ENCODE measurements around the gene ZNF485. TPM values are rescaled to one million over a fixed set of nuclear protein-coding genes. Genes with fewer than 3 reads are reported as not detected.

The ZNF485 gene
- total RNA-seq, 2 donors from 2014 or later: 6.9 to 16.1 TPM

GRCh38 chr10:43616697-43617370 is 10.6 kb downstream of the ZNF485 start:
- TF ChIP-seq POLR2AphosphoS5 (IDR thresholded peaks at IDR 0.05) (no peak), CTCF (IDR thresholded peaks at IDR 0.05) (no peak), POLR2A (IDR thresholded peaks at IDR 0.05) (no peak)
- no peaks in the 10 kb centered on the region for H3K36me3 ChIP-seq
- no peaks in the 10 kb centered on the region for H3K4me1 ChIP-seq (replicated peaks)
- no peaks in the 10 kb centered on the region for H3K27me3 ChIP-seq (replicated peaks; ENCODE audit: insufficient read depth)
- H3K4me3 ChIP-seq: no peak overlapping the region
- H3K27ac ChIP-seq: no peak overlapping the region
- no peak for DNase-seq (ENCODE audit: low spot score)
- intact Hi-C loops (cut with DNase I): no loop called here
- WGBS: 96% methylated on average over 6 of the region's 6 CpGs
- no peaks in the 10 kb centered on the region for H3K9me3 ChIP-seq

DNA sequence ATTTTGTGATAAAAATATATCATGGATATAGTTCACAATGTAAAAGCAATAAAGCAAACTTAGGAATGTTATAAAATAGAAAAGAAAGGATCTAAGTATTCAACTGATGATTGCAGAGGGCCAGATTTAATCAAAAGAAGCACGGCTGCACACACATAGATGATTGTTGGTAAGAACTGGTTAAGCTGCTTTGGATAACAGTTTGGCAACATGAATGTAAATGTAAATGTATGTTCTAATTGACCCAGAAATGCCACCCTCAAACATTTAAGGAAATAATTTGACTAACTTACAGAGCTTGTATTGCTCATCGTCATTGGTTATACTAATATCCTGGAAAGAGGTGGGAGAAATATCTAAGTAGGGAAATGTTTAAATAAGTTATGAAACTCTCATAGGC is 13.1 kb downstream of the ZNF485 start:
- Histone ChIP-seq H3K27me3 (replicated peaks; ENCODE audit: insufficient read depth) (no peaks in the 10 kb centered on the region), H3K4me3 (no peak overlapping the region), H3K4me1 (replicated peaks) (no peaks in the 10 kb centered on the region), H3K9me3 (no peaks in the 10 kb centered on the region), H3K36me3 (no peaks in the 10 kb centered on the region), H3K27ac (no peak overlapping the region)
- WGBS: 57% methylated on average over 2 of the region's 2 CpGs
- intact Hi-C loops (cut with DNase I): no loop called here
- no peak for TF ChIP-seq CTCF (IDR thresholded peaks at IDR 0.05)
- no peak for TF ChIP-seq POLR2AphosphoS5 (IDR thresholded peaks at IDR 0.05)
- TF ChIP-seq POLR2A (IDR thresholded peaks at IDR 0.05): no peak
- no peak for DNase-seq (ENCODE audit: low spot score)

DNA sequence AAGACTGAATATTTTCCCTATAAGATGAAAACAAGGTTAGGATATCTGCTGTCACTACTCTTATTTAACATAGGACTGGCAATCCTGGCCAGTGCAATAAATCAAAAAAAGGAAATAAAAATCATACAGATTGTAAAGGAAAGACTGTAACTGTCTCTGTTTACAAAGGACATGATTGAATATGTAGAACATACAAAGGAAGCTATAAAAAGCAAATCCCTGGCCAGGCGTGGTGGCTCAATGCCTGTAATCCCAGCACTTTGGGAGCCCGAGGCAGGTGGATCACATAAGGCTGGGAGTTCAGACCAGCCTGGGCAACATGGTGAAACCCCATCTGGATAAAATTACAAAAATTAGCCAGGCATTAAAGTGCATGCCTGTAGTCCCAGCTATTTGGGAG is 15.8 kb downstream of the ZNF485 start:
- 16% methylated on average over 2 of the region's 2 CpGs for WGBS
- TF ChIP-seq POLR2A (IDR thresholded peaks at IDR 0.05) (no peak), POLR2AphosphoS5 (IDR thresholded peaks at IDR 0.05) (no peak), CTCF (IDR thresholded peaks at IDR 0.05) (no peak)
- intact Hi-C loops (cut with DNase I): no loop called here
- Histone ChIP-seq H3K4me1 (replicated peaks) (no peaks in the 10 kb centered on the region), H3K27me3 (replicated peaks; ENCODE audit: insufficient read depth) (no peaks in the 10 kb centered on the region), H3K4me3 (no peak overlapping the region), H3K9me3 (no peaks in the 10 kb centered on the region), H3K36me3 (no peaks in the 10 kb centered on the region), H3K27ac (no peak overlapping the region)
- DNase-seq (ENCODE audit: low spot score): no peak

- Histone ChIP-seq H3K27me3 (replicated peaks; ENCODE audit: insufficient read depth) (no peaks in the 10 kb centered on the region), H3K4me3 (no peak overlapping the region), H3K9me3 (no peaks in the 10 kb centered on the region), H3K36me3 (no peaks in the 10 kb centered on the region), H3K27ac (no peak overlapping the region), H3K4me1 (replicated peaks) (no peaks in the 10 kb centered on the region)
- DNase-seq (ENCODE audit: low spot score): no peak
- 61% methylated on average over 3 of the region's 3 CpGs for WGBS
- intact Hi-C loops (cut with DNase I): no loop called here
- TF ChIP-seq CTCF (IDR thresholded peaks at IDR 0.05) (no peak), POLR2A (IDR thresholded peaks at IDR 0.05) (no peak), POLR2AphosphoS5 (IDR thresholded peaks at IDR 0.05) (no peak)
Measured at GRCh38 chr10:43623351-43623750, 17.1 kb downstream of the ZNF485 start.

DNA sequence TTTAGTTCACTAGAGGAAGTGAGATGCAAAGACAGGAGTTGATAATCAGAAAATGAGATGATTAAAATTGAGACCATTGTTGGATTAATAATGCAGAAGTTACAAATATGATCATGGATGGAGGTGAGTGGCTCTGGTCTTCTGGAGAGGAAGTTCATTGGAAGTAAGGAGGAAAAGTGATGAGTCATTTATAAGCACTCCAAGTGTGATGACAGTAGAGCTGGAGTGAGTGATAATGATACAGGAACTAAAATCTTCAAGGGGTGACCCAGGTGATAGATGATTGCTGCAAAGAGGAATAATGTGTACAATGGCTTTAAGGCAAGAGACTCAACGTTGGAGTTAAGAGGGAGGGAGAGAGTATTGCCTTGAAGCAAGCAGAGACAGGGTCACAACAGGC is 21.7 kb downstream of the ZNF485 start:
- TF ChIP-seq CTCF (IDR thresholded peaks at IDR 0.05) (no peak), POLR2A (IDR thresholded peaks at IDR 0.05) (no peak), POLR2AphosphoS5 (IDR thresholded peaks at IDR 0.05) (no peak)
- Histone ChIP-seq H3K9me3 (no peaks in the 10 kb centered on the region), H3K36me3 (no peaks in the 10 kb centered on the region), H3K4me1 (replicated peaks) (no peaks in the 10 kb centered on the region), H3K4me3 (no peak overlapping the region), H3K27me3 (replicated peaks; ENCODE audit: insufficient read depth) (no peaks in the 10 kb centered on the region), H3K27ac (no peak overlapping the region)
- WGBS: 19% methylated on average over 1 of the region's 1 CpG
- intact Hi-C loops (cut with DNase I): no loop called here
- DNase-seq (ENCODE audit: low spot score): no peak

Data from prostate gland (tissue), 2 donors.